Astrocyte (in vitro differentiated cells and primary cell): ENCODE results near the gene AGBL5. TPM values are rescaled to one million over a fixed set of nuclear protein-coding genes. Genes with fewer than 3 reads are reported as not detected.
"Not testable (repeated sequence)": the region's sequence is repeated elsewhere in the genome, so short reads cannot be mapped to it uniquely, and the experiment has no call there.

Experiments
- DNase-seq: peaks from one replicate; pipeline ENCODE4 v3.0.0-alpha.2; 2010; ENCODE audit warnings: low read depth
- FAIRE-seq: peaks from 2 replicates; lab custom pipeline; 2011; peaks lifted over from hg19 to GRCh38; lab: Jason Lieb, UNC
- H2AFZ ChIP-seq: 2 replicates; pipeline ENCODE4 v1.6.0; 2012; ENCODE audit warnings: low read depth, low read length, inconsistent platforms
- H3K27ac ChIP-seq: 2 replicates; pipeline ENCODE4 v1.5.1; 2011; ENCODE audit warnings: low read depth, low read length, inconsistent platforms
- H3K27me3 ChIP-seq: 2 replicates; pipeline ENCODE4 v1.6.0; 2011; ENCODE audit warnings: low read length, inconsistent platforms; ENCODE audit not compliant: insufficient read depth
- H3K36me3 ChIP-seq: 2 replicates; pipeline ENCODE4 v1.5.1; 2011; ENCODE audit warnings: low read length, inconsistent platforms; ENCODE audit not compliant: insufficient read depth
- H3K4me1 ChIP-seq: 2 replicates; pipeline ENCODE4 v1.5.1; 2011; ENCODE audit warnings: low read length, inconsistent platforms; ENCODE audit not compliant: insufficient read depth
- H3K4me2 ChIP-seq: 2 replicates; pipeline ENCODE4 v1.6.0; 2012; ENCODE audit warnings: low read length, inconsistent platforms
- H3K4me3 ChIP-seq: 2 replicates; pipeline ENCODE4 v1.5.1; 2011; ENCODE audit warnings: low read depth, mild to moderate bottlenecking, low read length, inconsistent platforms; ENCODE audit not compliant: insufficient read depth
- H3K79me2 ChIP-seq: 2 replicates; pipeline ENCODE4 v1.6.0; 2012; ENCODE audit warnings: mild to moderate bottlenecking, low read length, inconsistent platforms; ENCODE audit not compliant: insufficient read depth
- H3K9ac ChIP-seq: 2 replicates; pipeline ENCODE4 v1.6.0; 2012; ENCODE audit warnings: mild to moderate bottlenecking, low read length, inconsistent platforms
- H3K9me3 ChIP-seq: 2 replicates; pipeline ENCODE4 v1.5.1; 2012; ENCODE audit warnings: low read depth, mild to moderate bottlenecking, low read length, inconsistent platforms; ENCODE audit not compliant: insufficient read depth
- H4K20me1 ChIP-seq: 2 replicates; pipeline ENCODE4 v1.6.0; 2012; ENCODE audit warnings: low read length, inconsistent platforms; ENCODE audit not compliant: insufficient read depth
- H3K27ac Mint-ChIP-seq: one replicate; pipeline ENCODE4 v1.8.0; 2021; ENCODE audit warnings: mild to moderate bottlenecking, mixed read lengths; ENCODE audit not compliant: unreplicated experiment
- H3K27me3 Mint-ChIP-seq: one replicate; pipeline ENCODE4 v1.8.0; 2021; ENCODE audit warnings: low read depth, mixed read lengths; ENCODE audit not compliant: unreplicated experiment
- H3K36me3 Mint-ChIP-seq: one replicate; pipeline ENCODE4 v1.8.0; 2021; ENCODE audit warnings: low read depth, mixed read lengths; ENCODE audit not compliant: unreplicated experiment
- H3K4me1 Mint-ChIP-seq: one replicate; pipeline ENCODE4 v1.8.0; 2021; ENCODE audit warnings: low read depth, mixed read lengths; ENCODE audit not compliant: unreplicated experiment
- H3K4me3 Mint-ChIP-seq: one replicate; pipeline ENCODE4 v1.8.0; 2021; ENCODE audit warnings: mild to moderate bottlenecking, moderate library complexity, mixed read lengths; ENCODE audit not compliant: unreplicated experiment
- H3K9me3 Mint-ChIP-seq: one replicate; pipeline ENCODE4 v1.8.0; 2021; ENCODE audit warnings: mild to moderate bottlenecking, mixed read lengths; ENCODE audit not compliant: unreplicated experiment
- EZH2 ChIP-seq: IDR thresholded peaks from 2 replicates; pipeline ENCODE4 v1.6.1; 2012; ENCODE audit warnings: mild to moderate bottlenecking, low read length, inconsistent platforms; ENCODE audit not compliant: insufficient read depth
- total RNA-seq: library from RNA; stranded (reverse); gene quantifications from 2 replicates; pipeline ENCODE4 v1.2.1, GENCODE V29; 2021
- TF ChIP-seq, protein P1 (sequence below): IDR thresholded peaks from 2 replicates; pipeline ENCODE4 v1.5.1; 2011; ENCODE audit warnings: low read depth, mild to moderate bottlenecking, inconsistent platforms, low read length, moderate library complexity; ENCODE audit not compliant: insufficient read depth

Gene AGBL5
- total RNA-seq, 1 donor from 2014 or later: 20.7 TPM

DNA sequence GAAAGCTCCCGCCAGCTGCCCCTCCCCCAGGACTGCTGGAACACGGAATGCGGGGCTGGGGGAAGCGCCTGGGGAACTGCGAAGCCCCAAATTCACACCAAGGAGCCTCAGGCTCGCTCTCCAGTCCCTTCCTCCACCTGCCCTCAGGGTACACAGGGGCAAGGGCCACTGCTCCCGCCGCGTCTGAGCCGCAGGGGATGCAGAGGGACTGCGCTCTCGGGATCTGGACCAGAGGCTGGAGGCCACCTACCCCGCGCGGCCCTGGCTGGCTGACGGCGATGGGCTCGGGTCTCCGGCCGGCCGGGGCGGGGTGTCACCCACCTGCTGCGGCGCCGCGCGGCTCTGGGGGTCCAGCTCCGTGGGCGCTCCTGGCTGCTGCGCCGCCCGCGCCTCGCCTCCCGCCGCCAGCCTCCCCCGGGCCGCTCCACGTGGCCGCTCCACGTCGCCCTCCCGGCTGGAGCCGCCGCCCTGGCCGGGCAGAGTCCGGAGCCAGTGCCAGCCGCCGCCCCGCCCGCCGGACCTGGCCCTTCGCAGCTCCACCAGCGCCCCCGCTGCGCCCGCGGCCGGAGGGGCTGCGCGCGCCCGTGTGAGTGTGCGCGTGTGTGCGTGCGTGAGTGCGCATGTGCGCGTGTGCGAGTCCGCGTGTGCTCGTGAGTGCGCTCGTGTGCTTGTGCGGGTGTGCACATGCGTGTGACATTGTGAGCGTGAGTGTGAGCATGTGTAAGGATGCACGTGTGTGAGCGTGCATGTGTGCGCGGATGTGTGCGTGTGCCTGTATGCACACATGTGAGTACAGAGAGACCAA lies 67.3 kb downstream of the AGBL5 start, which contains the start of gene CGREF1:
CGREF1 (minus strand) TSS at position 604 of the 805 bp plus-strand sequence. CDS start 14,762 bp downstream, outside the sequence.
- H3K4me3 Mint-ChIP-seq: peak within 1 kb of the TSS; percentile 81
- Histone ChIP-seq H3K9me3 (peaks cover 2% of the 10 kb centered on the region), H4K20me1 (no peaks in the 10 kb centered on the region), H3K4me2 (peak within 1 kb of the TSS; percentile 92), H3K4me1 (peaks cover 10% of the 10 kb centered on the region), H3K27ac (no peak within 1 kb of the TSS), H3K4me3 (peak within 1 kb of the TSS; percentile 61), H3K79me2 (no peaks in the 10 kb centered on the region), H3K27me3 (peaks cover 47% of the 10 kb centered on the region), H3K9ac (no peak within 1 kb of the TSS), H2AFZ (peak within 1 kb of the TSS; percentile 85), H3K36me3 (no peaks in the 10 kb centered on the region)
- H3K4me1 Mint-ChIP-seq: no peaks in the 10 kb centered on the region
- H3K27ac Mint-ChIP-seq: no peak within 1 kb of the TSS
- no peak for FAIRE-seq
- peaks cover 6% of the 10 kb centered on the region for H3K36me3 Mint-ChIP-seq
- no peak for DNase-seq
- peak; percentile 87 for TF ChIP-seq EZH2
- TF ChIP-seq, protein P1, sequence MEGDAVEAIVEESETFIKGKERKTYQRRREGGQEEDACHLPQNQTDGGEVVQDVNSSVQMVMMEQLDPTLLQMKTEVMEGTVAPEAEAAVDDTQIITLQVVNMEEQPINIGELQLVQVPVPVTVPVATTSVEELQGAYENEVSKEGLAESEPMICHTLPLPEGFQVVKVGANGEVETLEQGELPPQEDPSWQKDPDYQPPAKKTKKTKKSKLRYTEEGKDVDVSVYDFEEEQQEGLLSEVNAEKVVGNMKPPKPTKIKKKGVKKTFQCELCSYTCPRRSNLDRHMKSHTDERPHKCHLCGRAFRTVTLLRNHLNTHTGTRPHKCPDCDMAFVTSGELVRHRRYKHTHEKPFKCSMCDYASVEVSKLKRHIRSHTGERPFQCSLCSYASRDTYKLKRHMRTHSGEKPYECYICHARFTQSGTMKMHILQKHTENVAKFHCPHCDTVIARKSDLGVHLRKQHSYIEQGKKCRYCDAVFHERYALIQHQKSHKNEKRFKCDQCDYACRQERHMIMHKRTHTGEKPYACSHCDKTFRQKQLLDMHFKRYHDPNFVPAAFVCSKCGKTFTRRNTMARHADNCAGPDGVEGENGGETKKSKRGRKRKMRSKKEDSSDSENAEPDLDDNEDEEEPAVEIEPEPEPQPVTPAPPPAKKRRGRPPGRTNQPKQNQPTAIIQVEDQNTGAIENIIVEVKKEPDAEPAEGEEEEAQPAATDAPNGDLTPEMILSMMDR: no peak
- H3K27me3 Mint-ChIP-seq: peaks cover 65% of the 10 kb centered on the region
- peaks cover 6% of the 10 kb centered on the region for H3K9me3 Mint-ChIP-seq

DNA sequence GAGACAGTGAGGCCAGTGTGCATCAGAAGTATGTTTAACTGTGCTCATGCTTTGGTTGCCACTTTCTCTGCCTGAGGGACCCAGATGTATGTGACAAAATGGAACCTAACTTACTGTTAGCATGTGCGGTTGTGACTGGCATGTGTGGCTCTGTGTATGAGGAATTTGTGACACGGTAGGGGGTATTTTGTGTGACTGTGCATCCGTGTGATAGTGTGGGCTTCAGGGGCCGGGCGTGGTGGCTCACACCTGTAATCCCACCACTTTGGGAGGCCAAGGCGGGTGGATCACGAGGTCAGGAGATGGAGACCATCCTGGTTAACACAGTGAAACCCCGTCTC lies 67.8 kb downstream of the AGBL5 start:
- Histone ChIP-seq H3K27me3 (peaks cover 47% of the 10 kb centered on the region), H3K4me3 (peak overlapping the region; percentile 61), H3K4me2 (peak overlapping the region; percentile 92), H2AFZ (peak overlapping the region; percentile 85)
- H3K4me1 Mint-ChIP-seq, H3K9me3 ChIP-seq, H3K36me3 Mint-ChIP-seq, H3K36me3 ChIP-seq, H3K27ac Mint-ChIP-seq, DNase-seq, H3K9me3 Mint-ChIP-seq, H4K20me1 ChIP-seq, H3K4me1 ChIP-seq, FAIRE-seq, H3K9ac ChIP-seq, H3K79me2 ChIP-seq, H3K27ac ChIP-seq: not testable (repeated sequence)
- Mint-ChIP-seq H3K27me3 (peaks cover 67% of the 10 kb centered on the region), H3K4me3 (peak overlapping the region; percentile 81)

Other genes starting within 250 kb of the AGBL5 start
- 1.2 and 2.9 TPM in 2 replicates for gene DPYSL5, start 203.5 kb upstream of the AGBL5 start, total RNA-seq
- gene MAPRE3, start 81.0 kb upstream of the AGBL5 start, total RNA-seq: 27.0 and 29.0 TPM in 2 replicates
- 93.5 and 108 TPM in 2 replicates for gene TMEM214, start 18.7 kb upstream of the AGBL5 start, total RNA-seq
- 395 and 419 TPM in 2 replicates for gene OST4, start 20.0 kb downstream of the AGBL5 start, total RNA-seq
- gene EMILIN1, start 26.9 kb downstream of the AGBL5 start, total RNA-seq: 0.95 and 1.2 TPM in 2 replicates
- 0.94 and 0.95 TPM in 2 replicates for gene KHK, start 35.1 kb downstream of the AGBL5 start, total RNA-seq
- gene CGREF1, start 67.5 kb downstream of the AGBL5 start, total RNA-seq: 1.8 and 3.0 TPM in 2 replicates
- gene ABHD1, start 72.1 kb downstream of the AGBL5 start, total RNA-seq: not detected in 2 replicates
- gene PREB, start 83.0 kb downstream of the AGBL5 start, total RNA-seq: 48.9 and 49.2 TPM in 2 replicates
- not detected in 2 replicates for gene PRR30, start 87.7 kb downstream of the AGBL5 start, total RNA-seq
- gene TCF23, start 97.3 kb downstream of the AGBL5 start, total RNA-seq: not detected in 2 replicates
- gene ATRAID, start 160.4 kb downstream of the AGBL5 start, total RNA-seq: 62.9 and 66.9 TPM in 2 replicates
- gene SLC5A6, start 160.6 kb downstream of the AGBL5 start, total RNA-seq: 43.9 and 54.0 TPM in 2 replicates
- gene CAD, start 165.7 kb downstream of the AGBL5 start, total RNA-seq: 50.7 and 51.2 TPM in 2 replicates
- gene SLC30A3, start 211.4 kb downstream of the AGBL5 start, total RNA-seq: 0.16 and 0.34 TPM in 2 replicates
- gene DNAJC5G, start 223.8 kb downstream of the AGBL5 start, total RNA-seq: not detected in 2 replicates
- not detected in 2 replicates for gene TRIM54, start 230.8 kb downstream of the AGBL5 start, total RNA-seq